ENCODE results near the gene PRSS2.

DNA sequence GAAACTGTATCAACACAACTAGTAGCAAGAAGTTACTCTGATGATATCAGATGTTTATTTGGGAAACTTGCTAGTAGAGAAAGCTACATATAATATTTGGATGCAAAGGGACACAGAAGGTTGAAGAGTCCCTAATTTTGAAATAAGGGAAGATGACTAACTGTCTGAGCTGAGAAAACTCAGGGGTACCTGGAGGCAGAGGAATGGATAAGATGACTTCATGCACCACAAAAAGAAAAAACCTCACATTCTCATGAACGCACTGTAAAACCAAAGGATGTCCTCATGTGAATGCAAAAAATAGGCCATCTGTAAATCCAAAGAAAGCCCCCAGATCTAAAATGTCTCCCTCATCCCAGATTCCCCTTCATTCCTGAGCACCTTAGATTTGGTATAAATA lies 29.3 kb downstream of the PRSS2 start:
- TF ChIP-seq, protein P1, sequence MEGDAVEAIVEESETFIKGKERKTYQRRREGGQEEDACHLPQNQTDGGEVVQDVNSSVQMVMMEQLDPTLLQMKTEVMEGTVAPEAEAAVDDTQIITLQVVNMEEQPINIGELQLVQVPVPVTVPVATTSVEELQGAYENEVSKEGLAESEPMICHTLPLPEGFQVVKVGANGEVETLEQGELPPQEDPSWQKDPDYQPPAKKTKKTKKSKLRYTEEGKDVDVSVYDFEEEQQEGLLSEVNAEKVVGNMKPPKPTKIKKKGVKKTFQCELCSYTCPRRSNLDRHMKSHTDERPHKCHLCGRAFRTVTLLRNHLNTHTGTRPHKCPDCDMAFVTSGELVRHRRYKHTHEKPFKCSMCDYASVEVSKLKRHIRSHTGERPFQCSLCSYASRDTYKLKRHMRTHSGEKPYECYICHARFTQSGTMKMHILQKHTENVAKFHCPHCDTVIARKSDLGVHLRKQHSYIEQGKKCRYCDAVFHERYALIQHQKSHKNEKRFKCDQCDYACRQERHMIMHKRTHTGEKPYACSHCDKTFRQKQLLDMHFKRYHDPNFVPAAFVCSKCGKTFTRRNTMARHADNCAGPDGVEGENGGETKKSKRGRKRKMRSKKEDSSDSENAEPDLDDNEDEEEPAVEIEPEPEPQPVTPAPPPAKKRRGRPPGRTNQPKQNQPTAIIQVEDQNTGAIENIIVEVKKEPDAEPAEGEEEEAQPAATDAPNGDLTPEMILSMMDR (conservative IDR thresholded peaks at IDR 0.05), result no peak
- no peak for TF ChIP-seq ZFX (IDR thresholded peaks at IDR 0.05)

All from C4-2B (cell line).